Left kidney (tissue), 2 donors: ENCODE results near the gene SUPT3H. TPM values are rescaled to one million over a fixed set of nuclear protein-coding genes. Genes with fewer than 3 reads are reported as not detected.
"Not testable (repeated sequence)": the region's sequence is repeated elsewhere in the genome, so short reads cannot be mapped to it uniquely, and the experiment has no call there.

Experiments
- DNase-seq: peaks from one replicate; pipeline ENCODE4 v3.0.0-alpha.2; 2013
- polyA plus RNA-seq: library from polyadenylated mRNA; unstranded; fragments of 120-200 nt; gene quantifications from one replicate; pipeline ENCODE4 v1.2.1, GENCODE V29; 2013; ENCODE audit not compliant: insufficient read length

Gene SUPT3H
- polyA plus RNA-seq, 1 donor, result 23.4 TPM

- DNase-seq, result not testable (repeated sequence)
Observed at GRCh38 chr6:45176373-45176772, 201.4 kb downstream of the SUPT3H start.

GRCh38 chr6:45175272-45175671 lies 202.5 kb downstream of the SUPT3H start:
- no peak for DNase-seq

GRCh38 chr6:45174045-45174444 lies 203.7 kb downstream of the SUPT3H start:
- no peak for DNase-seq

DNA sequence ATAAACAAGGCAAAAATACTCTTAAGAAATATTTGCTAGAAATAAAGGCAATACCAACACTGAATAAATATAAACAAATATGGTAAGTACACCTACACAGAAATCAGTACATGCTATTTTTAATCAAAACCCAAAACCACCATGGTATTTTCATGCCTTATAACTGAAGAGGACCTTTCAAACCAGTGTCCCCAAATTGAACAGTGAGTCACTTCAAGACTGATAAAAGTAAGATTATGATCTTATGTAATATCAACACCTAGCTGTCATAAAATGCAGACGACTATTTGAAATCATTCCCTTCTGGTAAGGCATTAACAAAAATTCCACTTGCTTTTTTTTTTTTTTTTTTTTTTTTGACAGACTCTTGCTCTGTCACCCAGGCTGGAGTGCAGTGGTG lies 206.4 kb downstream of the SUPT3H start:
- DNase-seq, result no peak

- DNase-seq, result no peak
Observed at GRCh38 chr6:45170309-45170708, 207.4 kb downstream of the SUPT3H start.

DNA sequence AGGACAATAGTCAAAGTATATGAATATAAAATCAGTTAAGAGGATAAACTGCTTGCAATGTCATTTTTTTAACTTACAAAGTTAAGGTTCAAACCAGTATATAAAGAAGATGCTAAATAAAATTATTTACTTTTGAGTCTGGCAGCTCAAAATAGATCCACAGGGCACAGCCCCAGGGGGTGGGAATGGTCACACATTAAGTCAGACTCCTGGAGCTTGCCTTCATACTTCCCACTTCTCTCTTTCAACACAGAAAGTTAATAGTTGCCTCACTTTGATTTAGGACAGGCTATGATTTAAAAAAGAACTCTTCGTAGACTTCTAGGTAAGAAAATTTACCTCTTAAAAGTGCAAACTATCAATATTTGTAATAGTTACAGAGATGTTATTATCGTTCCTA lies 207.9 kb downstream of the SUPT3H start:
- no peak for DNase-seq

DNA sequence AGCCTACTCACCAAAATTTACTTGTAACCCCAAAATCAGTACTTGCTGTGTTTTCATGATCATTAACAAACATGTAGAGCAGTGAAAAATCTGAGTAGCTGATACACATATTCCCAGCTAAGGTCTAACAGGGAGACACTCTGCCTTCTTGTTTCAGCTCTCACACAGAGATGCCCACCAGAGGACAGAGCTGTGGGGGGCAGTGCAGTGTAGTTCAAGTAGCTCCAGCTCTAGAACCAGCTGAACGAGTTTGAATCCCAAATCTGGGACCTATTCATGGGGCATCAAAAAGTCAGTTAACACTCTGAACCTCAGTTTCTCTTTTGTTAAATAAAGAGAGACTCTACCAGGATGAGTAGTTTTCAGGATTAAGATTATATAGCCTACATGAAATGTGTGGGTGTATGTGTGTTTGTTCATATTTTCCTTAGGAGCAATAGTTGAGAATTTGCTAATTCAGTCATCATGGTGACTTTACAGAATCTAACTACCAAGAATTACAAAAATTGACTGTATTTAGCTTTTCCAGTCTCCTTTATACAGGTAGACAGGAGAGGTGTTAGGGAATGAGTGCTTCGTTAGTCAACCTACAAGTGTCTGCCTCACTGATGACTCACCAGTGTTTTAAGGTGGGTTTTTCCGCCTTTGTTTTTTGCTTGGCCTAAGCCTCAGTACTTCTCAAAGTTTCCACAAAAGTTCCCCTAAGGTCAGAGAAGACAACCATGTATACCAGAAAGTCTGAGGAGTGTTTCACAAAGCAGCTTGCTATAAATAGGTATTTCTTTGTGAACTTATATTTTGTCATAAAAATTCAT lies 213.6 kb downstream of the SUPT3H start:
- DNase-seq, result no peak

- no peak for DNase-seq
Observed at GRCh38 chr6:45160305-45160704, 217.4 kb downstream of the SUPT3H start.

DNA sequence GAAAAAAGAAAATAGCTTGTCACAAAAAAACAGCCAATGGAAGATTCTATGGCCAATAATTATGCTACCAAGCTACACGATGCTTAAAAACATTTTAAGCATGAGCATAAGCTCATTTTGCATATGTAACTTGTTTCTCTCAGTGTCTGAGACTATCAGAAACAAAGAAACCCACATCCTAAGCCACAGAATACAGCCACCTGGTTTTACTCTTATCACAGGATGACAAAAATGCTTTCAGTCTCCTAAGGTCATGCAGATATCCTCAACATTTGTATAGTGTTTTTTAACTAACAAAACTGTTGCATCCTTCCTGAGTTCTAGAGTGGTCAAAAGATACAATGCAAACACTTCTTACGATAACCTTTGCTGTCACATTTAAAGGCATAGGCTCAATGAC lies 221.7 kb downstream of the SUPT3H start:
- DNase-seq, result no peak

GRCh38 chr6:45155341-45155894 lies 222.3 kb downstream of the SUPT3H start:
- no peak for DNase-seq

- DNase-seq, result no peak
Observed at GRCh38 chr6:45154679-45155078, 223.1 kb downstream of the SUPT3H start.

- no peak for DNase-seq
Observed at GRCh38 chr6:45148711-45149341, 228.9 kb downstream of the SUPT3H start.

DNA sequence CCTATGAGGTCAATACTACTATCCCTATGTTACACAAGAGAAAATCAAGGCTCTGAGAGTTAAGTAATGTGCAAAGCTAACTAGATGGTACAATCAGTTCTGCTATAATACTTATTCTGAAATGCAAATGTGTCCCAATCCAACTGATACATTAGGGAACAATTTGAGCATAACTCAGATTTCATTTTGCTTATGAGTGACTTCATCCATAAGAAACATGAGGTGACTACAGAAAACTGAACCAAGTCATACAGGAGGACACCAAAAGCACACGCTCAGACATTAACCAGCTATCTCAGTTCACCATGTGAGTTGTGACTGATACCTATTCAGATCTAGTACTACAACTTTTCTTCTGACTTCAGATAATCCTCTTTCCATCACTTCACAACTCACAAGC lies 229.5 kb downstream of the SUPT3H start:
- no peak for DNase-seq

DNA sequence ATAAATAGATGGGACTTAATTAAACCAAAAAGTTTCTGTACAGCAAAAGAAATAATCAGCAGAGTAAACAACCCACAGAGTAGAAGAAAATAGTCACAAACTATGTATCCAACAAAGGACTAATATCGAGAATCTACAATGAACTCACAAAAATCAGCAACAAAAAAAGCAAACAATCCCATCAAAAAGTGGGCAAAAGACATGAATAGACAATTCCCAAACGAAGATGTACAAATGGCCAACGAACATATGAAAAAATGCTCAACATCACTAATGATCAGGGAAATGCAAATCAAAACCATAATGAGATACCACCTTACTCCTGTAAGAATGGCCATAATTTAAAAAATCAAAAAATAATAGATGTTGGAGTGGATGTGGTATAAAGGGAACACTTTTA lies 232.1 kb downstream of the SUPT3H start:
- not testable (repeated sequence) for DNase-seq

DNA sequence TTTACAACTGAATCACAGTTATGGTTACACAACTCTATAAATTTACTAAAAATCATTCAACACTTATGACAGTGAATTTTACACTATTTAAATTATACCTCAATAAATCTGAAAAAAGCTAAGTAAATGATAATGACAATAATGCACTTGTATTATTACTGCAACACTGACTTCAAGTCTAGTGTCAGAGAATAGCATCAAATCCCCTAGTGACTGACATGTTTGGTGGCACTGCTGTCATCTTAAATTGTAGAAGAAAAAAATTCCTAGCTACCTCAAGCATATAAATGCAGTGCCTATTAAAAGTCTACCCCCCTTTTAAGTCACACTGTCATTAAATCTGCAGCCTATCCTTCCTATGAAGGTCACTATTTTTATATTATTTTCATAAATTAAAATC lies 239.0 kb downstream of the SUPT3H start:
- no peak for DNase-seq

DNA sequence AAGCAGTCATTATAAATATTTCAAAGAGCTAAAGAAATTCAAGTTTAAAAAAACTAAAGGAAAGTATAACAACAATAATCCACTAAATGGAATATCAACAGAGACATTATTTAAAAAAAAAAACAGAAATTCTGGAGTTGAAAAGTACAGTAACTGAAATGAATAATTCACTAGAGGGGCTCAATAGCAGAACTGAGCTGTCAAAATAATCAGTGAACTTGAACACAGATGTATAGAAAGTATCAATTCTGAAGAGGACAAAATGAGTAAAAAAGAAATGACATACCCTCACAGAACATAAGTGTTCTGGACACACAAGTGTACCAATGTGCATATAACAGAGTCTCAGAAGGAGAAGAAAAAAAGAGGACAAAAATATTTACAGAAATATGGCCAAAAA lies 241.2 kb downstream of the SUPT3H start:
- DNase-seq, result no peak

- no peak for DNase-seq
Observed at GRCh38 chr6:45132658-45133294, 245.0 kb downstream of the SUPT3H start.

DNA sequence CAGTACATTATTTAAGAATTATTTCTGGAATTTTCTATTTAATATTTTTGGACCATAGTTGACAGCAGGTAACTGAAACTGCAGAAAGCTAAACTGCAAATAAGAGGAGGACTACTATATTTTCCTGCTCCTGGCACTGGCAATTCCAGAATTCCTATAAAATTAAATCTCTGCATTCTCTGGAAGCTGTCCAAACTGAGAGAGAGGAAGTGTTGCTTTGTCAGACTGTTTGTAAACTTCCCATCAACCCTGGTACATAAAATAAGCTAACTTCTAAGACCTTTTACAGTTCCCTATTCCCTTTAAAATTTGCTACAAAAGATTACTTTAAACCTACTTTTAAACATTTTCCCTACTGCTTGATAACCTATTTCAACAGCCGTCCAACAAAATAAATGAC lies 245.7 kb downstream of the SUPT3H start:
- peak; percentile 19 for DNase-seq

DNA sequence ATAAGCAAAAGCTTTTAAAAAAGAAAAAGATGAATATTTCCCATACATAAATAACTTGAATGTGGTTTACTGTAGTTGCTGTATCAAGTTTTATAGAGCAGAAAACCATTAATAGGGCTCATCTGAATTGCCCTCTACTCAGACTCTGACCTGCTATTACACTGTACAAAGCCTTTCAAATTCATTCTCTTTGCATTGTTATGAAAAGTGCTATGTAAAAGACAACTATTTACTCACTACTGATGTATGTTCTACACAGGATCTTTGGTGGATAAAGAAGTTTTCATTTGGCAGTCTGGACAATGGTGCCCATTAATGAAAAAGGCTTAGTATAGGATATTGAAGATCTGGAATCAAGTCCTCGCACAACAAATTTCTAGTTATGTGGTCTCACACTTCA lies 248.7 kb downstream of the SUPT3H start:
- DNase-seq, result no peak

- DNase-seq, result no peak
Observed at GRCh38 chr6:45127185-45127584, 250.5 kb downstream of the SUPT3H start.

- no peak for DNase-seq
Observed at GRCh38 chr6:45126033-45126432, 251.7 kb downstream of the SUPT3H start.

- DNase-seq, result no peak
Observed at GRCh38 chr6:45123023-45123422, 254.7 kb downstream of the SUPT3H start.

- DNase-seq, result no peak
Observed at GRCh38 chr6:45118754-45119153, 259.0 kb downstream of the SUPT3H start.
